Vagina (tissue), 2 donors: ENCODE results near the gene ZNF195.
"Not testable (repeated sequence)": the region's sequence is repeated elsewhere in the genome, so short reads cannot be mapped to it uniquely, and the experiment has no call there.

Experiments
- CTCF ChIP-seq, 3 experiments: fragments of 450-650 bp in 2 of 3; fragments of 200-600 bp in 1 of 3; sonication (generic) in 1 of 3; IDR thresholded peaks; one replicate each; pipeline ENCODE4 v1.5.1; 2017 to 2019; ENCODE audit warnings: antibody characterized with exemption in 3 of 3, mild to moderate bottlenecking in 2 of 3, moderate library complexity in 2 of 3
- POLR2A ChIP-seq, 2 donors: fragments of 450-650 bp; IDR thresholded peaks; one replicate each; pipeline ENCODE4 v1.6.1; 2017; ENCODE audit warnings: antibody characterized with exemption in 2 of 2, mild to moderate bottlenecking in 2 of 2, moderate library complexity in 2 of 2
- POLR2AphosphoS5 ChIP-seq, 2 donors: sonication (generic); formaldehyde crosslinking; IDR thresholded peaks; one replicate each; pipeline ENCODE4 v1.9.0; 2017; ENCODE audit warnings: antibody characterized with exemption in 2 of 2, mild to moderate bottlenecking in 2 of 2, low read depth in 1 of 2; ENCODE audit not compliant: insufficient read depth in 1 of 2

- not testable (repeated sequence) for TF ChIP-seq CTCF (IDR thresholded peaks at IDR 0.05); POLR2A (IDR thresholded peaks at IDR 0.05); POLR2AphosphoS5 (IDR thresholded peaks at IDR 0.05; ENCODE audit: insufficient read depth in 1 of 2, low read depth in 1 of 2)
These were observed 28.0 kb upstream of the ZNF195 start for GRCh38 chr11:3406937-3407336.
